Fibroblast of skin of left quadriceps (primary cell): Measurements from ENCODE around the gene NGFR.

ENCODE experiments used
- DNase-seq, 2 experiments: peaks; one replicate each; pipeline ENCODE4 v3.0.0-alpha.2; 2013; ENCODE audit warnings: low read depth in 2 of 2

The NGFR gene

DNA sequence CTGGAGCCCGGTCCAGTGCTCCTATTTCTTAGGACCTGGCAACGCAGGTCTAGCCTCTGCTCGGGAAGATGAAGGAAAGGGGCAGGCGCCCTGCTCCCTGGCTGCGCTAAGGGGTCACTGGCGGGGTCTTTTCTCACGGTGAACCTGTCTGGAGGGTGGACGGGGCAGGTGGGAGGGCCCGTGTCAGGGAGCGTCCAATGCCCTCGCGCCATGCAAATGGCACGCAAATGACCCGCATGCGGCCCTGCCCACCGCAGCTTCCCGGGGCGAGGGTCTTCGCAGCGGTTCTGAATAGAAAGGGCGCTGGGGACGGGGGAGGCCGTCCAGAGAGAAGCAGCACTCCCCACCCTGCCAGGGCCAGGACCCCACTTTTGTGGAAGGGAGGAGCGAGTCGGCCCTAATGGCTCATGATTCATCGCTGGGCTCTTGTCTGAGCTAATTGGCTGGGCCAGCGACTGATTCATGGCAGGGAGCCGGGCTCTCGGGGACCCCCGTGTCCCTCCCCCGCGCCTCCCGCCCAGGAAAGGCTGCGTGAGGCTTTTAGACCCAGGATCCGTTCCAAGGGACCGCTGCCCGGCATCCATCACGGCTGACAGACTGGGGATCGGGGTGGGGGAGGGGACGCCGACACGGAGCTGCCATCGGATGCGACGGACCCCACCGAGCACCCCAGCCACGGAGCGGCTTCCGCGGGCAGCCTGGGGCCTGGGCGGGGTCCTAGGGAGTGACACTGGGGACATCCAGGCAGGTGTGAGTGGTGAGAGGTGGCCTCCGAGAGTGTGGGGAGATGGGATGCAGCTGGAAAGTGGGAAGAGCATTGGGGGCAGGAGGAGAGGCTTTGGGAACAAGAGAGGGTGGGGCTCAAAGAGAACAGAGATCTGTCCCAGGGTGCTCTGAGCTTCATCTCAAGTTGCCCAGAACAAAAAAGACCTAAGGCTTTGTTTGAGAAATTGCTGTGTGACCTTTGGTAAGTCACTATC, 25.0 kb upstream of the NGFR start:
- no peak for DNase-seq

GRCh38 chr17:49471089-49471683, 23.9 kb upstream of the NGFR start:
- DNase-seq, result no peak

GRCh38 chr17:49471769-49472168, 23.3 kb upstream of the NGFR start:
- DNase-seq, result no peak

GRCh38 chr17:49472527-49472926, 22.6 kb upstream of the NGFR start:
- no peak for DNase-seq

GRCh38 chr17:49473900-49474751, 21.0 kb upstream of the NGFR start:
- DNase-seq, result no peak

GRCh38 chr17:49477709-49478108, 17.4 kb upstream of the NGFR start:
- DNase-seq, result no peak

- no peak for DNase-seq
Measured at GRCh38 chr17:49480836-49481615, 14.1 kb upstream of the NGFR start.

DNA sequence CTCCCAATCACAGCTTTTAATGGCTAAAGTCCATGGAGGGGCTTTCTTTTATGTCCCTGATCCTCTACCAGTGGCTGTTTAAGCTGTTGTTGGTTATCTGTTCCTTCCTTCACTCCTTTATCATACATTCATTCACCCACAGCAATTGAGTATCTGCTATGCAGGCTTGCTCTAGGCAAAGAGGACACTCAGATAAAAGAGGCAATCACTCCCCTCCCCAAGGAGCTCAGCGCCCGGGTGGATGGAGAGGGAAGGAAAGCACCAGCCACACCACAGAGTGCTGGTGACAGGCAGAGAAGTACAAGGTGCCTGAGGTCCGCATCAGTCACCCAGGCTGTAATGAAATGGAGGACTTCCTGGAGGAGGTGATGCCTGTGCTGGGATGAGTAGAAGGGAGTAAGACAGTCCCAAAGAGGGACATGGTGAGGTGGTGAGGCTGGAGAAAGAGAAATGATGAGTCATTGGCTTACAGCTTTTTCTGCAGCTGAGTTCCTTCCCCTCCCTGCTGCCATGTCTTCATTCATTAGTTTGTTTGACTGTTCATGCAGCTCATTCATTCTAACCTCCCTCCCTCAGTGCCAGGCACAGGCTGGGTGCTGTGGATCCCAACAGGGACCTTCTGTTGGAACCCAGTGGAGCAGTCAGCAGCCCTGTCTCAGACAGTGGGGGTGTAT, 12.8 kb upstream of the NGFR start:
- no peak for DNase-seq

DNA sequence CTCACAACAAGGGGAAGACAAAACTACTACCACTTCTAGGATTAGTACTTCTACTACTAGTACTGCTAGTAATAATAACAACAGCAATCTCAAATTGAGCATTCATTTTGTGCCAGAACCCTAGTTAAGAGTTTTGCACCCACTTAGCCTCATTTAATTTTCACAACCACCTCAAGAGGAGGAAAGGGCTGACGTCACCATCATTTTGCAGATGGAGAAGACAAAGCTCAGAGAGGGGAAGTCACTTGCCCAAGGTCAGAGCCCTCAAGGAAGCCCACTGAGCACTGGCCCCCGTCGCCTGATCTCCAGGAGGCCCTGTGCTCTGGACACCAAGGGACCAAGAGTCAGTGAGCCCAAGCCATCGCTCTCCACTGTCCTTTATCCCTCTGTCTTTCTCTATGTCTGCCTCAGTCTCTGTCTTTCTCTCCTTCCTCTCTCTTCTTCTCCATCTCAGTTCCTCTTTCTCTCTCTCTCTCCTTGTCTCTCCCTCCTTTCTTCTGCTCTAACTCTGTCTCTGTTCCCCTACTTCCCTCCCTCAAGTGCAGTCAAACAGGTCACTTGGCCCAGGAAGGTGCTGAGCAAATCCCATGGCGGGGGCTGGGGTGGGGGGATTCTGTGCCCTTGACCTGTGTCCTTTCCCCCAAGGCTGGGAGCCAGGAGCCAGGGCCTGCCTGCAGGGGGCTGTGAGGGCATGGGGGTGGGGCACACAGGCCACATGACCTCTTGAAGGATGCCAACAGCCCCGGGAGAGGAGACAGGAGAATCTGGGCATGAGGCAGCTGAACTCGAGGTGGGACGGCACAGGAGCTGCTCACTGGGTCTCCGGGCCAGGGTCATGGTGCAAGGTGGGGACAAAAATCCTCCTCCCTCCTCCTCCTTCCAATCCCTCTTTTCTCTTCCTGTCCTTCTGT, 11.2 kb upstream of the NGFR start:
- DNase-seq, result no peak

DNA sequence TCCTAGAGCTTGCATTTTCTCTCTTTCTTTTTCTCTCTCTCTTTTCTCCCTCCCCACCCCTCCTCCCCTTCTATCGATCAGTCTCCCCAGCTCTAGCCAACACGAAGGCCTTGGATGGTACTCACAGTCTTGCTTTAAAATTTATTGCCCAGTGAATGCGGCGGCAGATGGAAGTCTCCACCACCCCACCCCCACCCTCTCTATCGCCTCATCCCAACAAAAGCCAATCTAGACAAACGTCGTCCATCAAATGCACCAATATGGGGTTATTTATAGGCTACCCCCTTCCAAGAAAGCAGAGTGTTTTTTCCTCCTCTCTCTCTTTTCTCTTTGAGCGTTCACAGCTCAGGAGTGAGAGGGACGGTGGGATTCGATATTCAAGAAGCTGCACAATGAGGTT, 10.5 kb upstream of the NGFR start:
- no peak for DNase-seq

DNA sequence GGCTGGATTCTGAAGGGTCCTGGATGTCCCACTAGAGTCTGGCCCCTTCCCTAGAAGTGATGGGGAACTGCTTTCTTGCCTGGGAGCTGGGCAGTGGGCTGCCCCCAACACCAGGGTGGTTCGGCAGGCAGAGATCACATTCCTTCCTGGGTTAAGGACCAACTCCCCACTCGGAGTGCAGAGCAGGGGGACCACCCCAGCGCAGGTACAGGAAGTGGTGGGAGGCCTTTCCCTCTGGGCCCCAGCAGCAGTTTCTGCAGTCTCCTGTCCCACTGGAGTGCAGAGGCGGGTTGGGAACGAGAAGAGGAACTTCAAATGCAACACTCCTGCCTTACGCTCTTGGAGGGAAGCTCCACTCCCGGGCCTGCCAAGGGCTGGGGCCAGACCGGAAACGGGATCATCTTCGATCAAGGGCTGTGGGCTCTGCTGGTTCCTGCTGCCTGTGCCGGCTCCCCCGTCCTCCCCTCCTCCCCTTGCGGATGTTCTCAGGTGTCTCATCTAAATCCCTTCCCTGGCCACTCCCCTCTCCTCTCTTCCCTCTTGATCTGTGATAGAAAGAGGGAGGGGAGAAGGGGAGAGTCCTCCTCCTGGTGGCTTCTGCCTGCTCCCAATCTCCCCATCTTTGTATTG, 9.0 kb upstream of the NGFR start:
- DNase-seq, result no peak

GRCh38 chr17:49487183-49487582, 7.9 kb upstream of the NGFR start:
- no peak for DNase-seq

- no peak for DNase-seq
Measured at GRCh38 chr17:49488612-49489011, 6.5 kb upstream of the NGFR start.

DNA sequence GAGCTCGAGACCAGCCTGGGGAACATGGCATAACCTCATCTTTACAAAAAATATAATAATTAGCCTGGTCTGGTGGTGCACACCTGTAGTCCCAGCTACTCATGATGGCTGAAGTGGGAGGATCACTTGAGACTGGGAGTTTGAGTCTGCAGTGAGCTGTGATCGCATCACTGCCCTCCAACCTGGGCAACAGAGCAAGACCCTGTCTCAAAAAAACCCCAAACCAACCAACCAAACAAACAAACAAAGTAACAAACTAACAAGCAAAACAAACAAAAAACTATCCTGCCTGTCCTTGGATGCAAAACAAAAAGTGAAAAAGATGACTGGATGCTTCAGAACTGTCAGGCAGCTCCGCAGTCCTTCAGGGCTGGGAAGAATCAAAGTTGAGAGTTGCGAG, 5.7 kb upstream of the NGFR start:
- no peak for DNase-seq

GRCh38 chr17:49490276-49490675, 4.8 kb upstream of the NGFR start:
- DNase-seq, result no peak

- no peak for DNase-seq
Measured at GRCh38 chr17:49491192-49491769, 3.8 kb upstream of the NGFR start.

GRCh38 chr17:49494399-49494985, 601 bp upstream of the NGFR start:
- no peak for DNase-seq

GRCh38 chr17:49495842-49496182, 719 bp downstream of the NGFR start:
- no peak for DNase-seq
